ENCODE results near the gene PITPNM1.
"Not testable (repeated sequence)": the region's sequence is repeated elsewhere in the genome, so short reads cannot be mapped to it uniquely, and the experiment has no call there.

PITPNM1 gene

GRCh38 chr11:67466367-67466766, 38.8 kb downstream of the PITPNM1 start:
- no peak for DNase-seq (ENCODE audit: low spot score)

GRCh38 chr11:67465530-67465929, 39.6 kb downstream of the PITPNM1 start:
- not testable (repeated sequence) for DNase-seq (ENCODE audit: low spot score)

- DNase-seq (ENCODE audit: low spot score), result no peak
These were observed 40.0 kb downstream of the PITPNM1 start for GRCh38 chr11:67465189-67465510.

GRCh38 chr11:67464411-67465188, 40.6 kb downstream of the PITPNM1 start:
- peak; percentile 96 for DNase-seq (ENCODE audit: low spot score)

- DNase-seq (ENCODE audit: low spot score), result no peak
These were observed 41.3 kb downstream of the PITPNM1 start for GRCh38 chr11:67463680-67464410.

GRCh38 chr11:67463186-67463585, 42.0 kb downstream of the PITPNM1 start:
- DNase-seq (ENCODE audit: low spot score), result no peak

- DNase-seq (ENCODE audit: low spot score), result no peak
These were observed 46.9 kb downstream of the PITPNM1 start for GRCh38 chr11:67458266-67458665.

GRCh38 chr11:67457453-67457852, 47.7 kb downstream of the PITPNM1 start:
- no peak for DNase-seq (ENCODE audit: low spot score)

GRCh38 chr11:67456068-67456705, 49.0 kb downstream of the PITPNM1 start:
- no peak for DNase-seq (ENCODE audit: low spot score)

GRCh38 chr11:67455054-67455453, 50.1 kb downstream of the PITPNM1 start, which contains the start of gene CABP4:
CABP4 (plus strand) TSS chr11:67455354; CDS start chr11:67455424, 70 bp downstream.
- DNase-seq (ENCODE audit: low spot score), result no peak

- DNase-seq (ENCODE audit: low spot score), result no peak
These were observed 51.1 kb downstream of the PITPNM1 start for GRCh38 chr11:67453816-67454732.

GRCh38 chr11:67452141-67452952, 52.8 kb downstream of the PITPNM1 start, which contains the start of gene GPR152:
GPR152 (minus strand) TSS chr11:67452729; CDS start chr11:67452724, 5 bp downstream.
- DNase-seq (ENCODE audit: low spot score), result no peak

- DNase-seq (ENCODE audit: low spot score), result no peak
These were observed 53.5 kb downstream of the PITPNM1 start for GRCh38 chr11:67451658-67451976.

GRCh38 chr11:67450796-67451657, 54.1 kb downstream of the PITPNM1 start:
- DNase-seq (ENCODE audit: low spot score), result no peak

- no peak for DNase-seq (ENCODE audit: low spot score)
These were observed 55.9 kb downstream of the PITPNM1 start for GRCh38 chr11:67449116-67449844.

GRCh38 chr11:67448220-67448609, 56.9 kb downstream of the PITPNM1 start:
- no peak for DNase-seq (ENCODE audit: low spot score)

- DNase-seq (ENCODE audit: low spot score), result no peak
These were observed 59.6 kb downstream of the PITPNM1 start for GRCh38 chr11:67445515-67445914.

- no peak for DNase-seq (ENCODE audit: low spot score)
These were observed 62.4 kb downstream of the PITPNM1 start for GRCh38 chr11:67442504-67443404.
